NAMALWA (cell line): ENCODE data around the gene C7orf25.
A peak's percentile ranks its signal among the peaks of the same experiment; 100 is the strongest.

Source experiments
- DNase-seq: peaks from one replicate; pipeline ENCODE4 v3.0.0-alpha.2; 2015; ENCODE audit warnings: low spot score

Gene C7orf25

DNA sequence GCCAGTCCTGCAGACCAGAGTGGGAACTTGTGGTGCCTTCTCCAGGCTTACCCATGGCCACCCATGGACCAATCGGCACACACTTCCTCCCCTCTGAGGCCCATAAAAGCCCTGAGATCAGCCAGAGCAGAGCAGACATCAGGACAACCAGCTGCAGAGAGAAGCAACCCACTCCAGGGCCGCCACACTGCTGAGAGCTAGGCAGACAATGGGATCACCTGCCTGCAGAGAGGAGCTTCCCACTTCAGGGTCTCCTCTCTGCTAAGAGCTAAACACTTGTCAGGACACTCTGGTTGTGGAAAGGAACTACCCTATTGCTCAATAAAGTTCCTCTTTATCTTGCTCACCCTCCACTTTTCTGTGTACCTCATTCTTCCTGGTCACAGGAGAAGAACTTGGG is 34.0 kb downstream of the C7orf25 start:
- no peak for DNase-seq

- DNase-seq, result peak; percentile 84
Observed at GRCh38 chr7:42876182-42877068, 35.4 kb downstream of the C7orf25 start.

- no peak for DNase-seq
Observed at GRCh38 chr7:42869131-42870020, 42.5 kb downstream of the C7orf25 start.

DNA sequence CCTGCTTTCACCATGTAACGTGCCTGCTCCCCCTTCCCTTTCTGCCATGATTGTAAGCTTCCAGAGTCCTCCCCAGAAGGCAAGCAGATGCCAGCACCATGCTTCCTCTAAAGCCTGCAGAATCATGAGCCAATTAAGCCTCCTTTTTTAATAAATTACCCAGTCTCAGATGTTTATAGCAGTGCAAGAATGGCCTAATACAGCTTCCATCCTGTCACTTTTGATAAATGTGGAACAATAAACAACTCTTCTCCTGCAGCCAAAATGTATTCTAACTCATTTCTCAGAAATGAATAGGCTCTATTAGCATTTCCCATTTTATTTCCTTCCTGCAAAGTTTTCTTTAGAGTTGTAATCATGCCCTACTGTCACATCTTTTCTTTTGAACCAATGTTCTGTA is 43.4 kb downstream of the C7orf25 start:
- DNase-seq, result no peak
